SJSA1 (cell line): Measurements from ENCODE around the gene CSRNP2. TPM values are rescaled to one million over a fixed set of nuclear protein-coding genes. Genes with fewer than 3 reads are reported as not detected.
A peak's percentile ranks its signal among the peaks of the same experiment; 100 is the strongest.
"Not testable (repeated sequence)": the region's sequence is repeated elsewhere in the genome, so short reads cannot be mapped to it uniquely, and the experiment has no call there.

ENCODE experiments used
- DNase-seq, 2 experiments: peaks; one replicate each; pipeline ENCODE4 v3.0.0-alpha.2; 2015 to 2020; ENCODE audit warnings: low spot score in 2 of 2, low read depth in 1 of 2
- H3K27ac ChIP-seq: fragments of 250-450 bp; sonication (Bioruptor Pico); 2 replicates; pipeline ENCODE4 v1.5.1; 2020; ENCODE audit warnings: mild to moderate bottlenecking, moderate library complexity
- H3K27me3 ChIP-seq: fragments of 250-450 bp; sonication (Bioruptor Pico); replicated peaks from 2 replicates; pipeline ENCODE4 v1.5.1; 2020; ENCODE audit warnings: mild to moderate bottlenecking, moderate library complexity
- H3K36me3 ChIP-seq: fragments of 250-450 bp; sonication (Bioruptor Pico); 2 replicates; pipeline ENCODE4 v1.5.1; 2020; ENCODE audit warnings: mild to moderate bottlenecking
- H3K4me1 ChIP-seq: fragments of 250-450 bp; sonication (Bioruptor Pico); replicated peaks from 2 replicates; pipeline ENCODE4 v1.6.1; 2021; ENCODE audit warnings: mild to moderate bottlenecking
- H3K4me3 ChIP-seq: fragments of 250-450 bp; sonication (Bioruptor Pico); 2 replicates; pipeline ENCODE4 v1.5.1; 2020; ENCODE audit warnings: mild to moderate bottlenecking
- H3K9me3 ChIP-seq: fragments of 250-450 bp; sonication (Bioruptor Pico); replicated peaks from 2 replicates; pipeline ENCODE4 v1.5.1; 2020; ENCODE audit warnings: mild to moderate bottlenecking
- total RNA-seq: library from RNA; depleted of rRNA; stranded (reverse); fragments of >200 nt; shearing (Covaris generic); gene quantifications from 2 replicates; pipeline ENCODE4 v1.2.3, GENCODE V29; 2014

Gene CSRNP2
- total RNA-seq, 1 experiment from 2014 or later = 29.0 TPM

DNA sequence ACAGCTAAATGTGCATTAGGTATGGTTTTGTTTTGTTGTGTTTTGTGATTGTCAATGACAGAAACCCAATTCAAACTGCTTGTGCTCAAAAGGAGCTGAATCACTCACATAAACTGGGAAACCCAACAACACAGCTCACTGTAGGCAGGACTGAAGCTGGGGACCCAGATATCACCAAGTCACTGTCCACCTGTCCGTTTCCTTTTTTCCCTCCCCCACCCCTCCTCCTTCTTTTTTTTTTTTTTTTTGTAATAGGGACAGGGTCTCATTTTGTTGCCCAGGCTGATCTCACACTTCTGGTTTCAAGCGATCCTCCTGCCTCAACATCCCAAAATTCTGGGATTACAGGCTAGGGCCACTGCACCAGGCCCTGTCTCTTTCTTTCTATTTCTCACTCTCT, 50.3 kb downstream of the CSRNP2 start:
- no peak for DNase-seq
- Histone ChIP-seq H3K9me3 (no peaks in the 10 kb centered on the region), H3K4me1 (no peaks in the 10 kb centered on the region), H3K27me3 (no peaks in the 10 kb centered on the region), H3K27ac (no peak overlapping the region), H3K4me3 (no peak overlapping the region), H3K36me3 (no peaks in the 10 kb centered on the region)

GRCh38 chr12:51028813-51029150, 54.6 kb downstream of the CSRNP2 start:
- H3K9me3 ChIP-seq = no peaks in the 10 kb centered on the region

GRCh38 chr12:51028126-51028812, 55.1 kb downstream of the CSRNP2 start:
- peaks cover 14% of the 10 kb centered on the region for H3K4me1 ChIP-seq
- no peak for DNase-seq
- H3K27ac ChIP-seq = no peak overlapping the region
- no peaks in the 10 kb centered on the region for H3K9me3 ChIP-seq
- H3K36me3 ChIP-seq = peaks cover 4% of the 10 kb centered on the region; the same call in 1 of the 2 replicates
- H3K27me3 ChIP-seq = no peaks in the 10 kb centered on the region
- H3K4me3 ChIP-seq = no peak overlapping the region

More at GRCh38 chr12:51028813-51029150, 54.6 kb downstream of the CSRNP2 start:
- H3K36me3 ChIP-seq = peaks cover 4% of the 10 kb centered on the region; the same call in 1 of the 2 replicates
- no peaks in the 10 kb centered on the region for H3K27me3 ChIP-seq
- peaks cover 14% of the 10 kb centered on the region for H3K4me1 ChIP-seq
- DNase-seq = no peak
- no peak overlapping the region for H3K4me3 ChIP-seq
- no peak overlapping the region for H3K27ac ChIP-seq

DNA sequence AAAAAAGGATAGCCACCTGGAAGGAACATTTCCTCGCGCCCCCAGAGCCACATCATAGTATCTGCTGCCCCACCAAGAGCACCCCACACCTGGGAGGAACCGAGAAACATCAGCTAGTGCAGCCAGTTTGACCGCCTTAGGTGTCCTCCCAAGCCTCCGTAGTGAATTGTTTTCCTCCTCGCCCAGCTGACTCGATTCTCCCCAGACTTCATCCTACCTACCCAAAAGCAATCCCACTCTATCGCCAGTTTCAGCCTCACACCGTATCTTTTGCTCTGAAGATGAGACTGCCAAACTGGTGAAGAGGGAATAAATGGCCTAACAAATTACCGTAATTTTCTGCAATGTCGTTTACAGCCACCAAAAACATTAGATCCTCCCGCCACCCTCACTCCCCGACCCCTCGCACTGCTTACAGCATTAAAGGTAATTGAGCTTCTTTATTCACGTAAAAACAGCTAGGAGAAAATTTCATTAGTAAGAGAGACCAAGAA, 56.0 kb downstream of the CSRNP2 start:
- peaks cover 4% of the 10 kb centered on the region; the same call in 1 of the 2 replicates for H3K36me3 ChIP-seq
- peaks cover 14% of the 10 kb centered on the region for H3K4me1 ChIP-seq

DNA sequence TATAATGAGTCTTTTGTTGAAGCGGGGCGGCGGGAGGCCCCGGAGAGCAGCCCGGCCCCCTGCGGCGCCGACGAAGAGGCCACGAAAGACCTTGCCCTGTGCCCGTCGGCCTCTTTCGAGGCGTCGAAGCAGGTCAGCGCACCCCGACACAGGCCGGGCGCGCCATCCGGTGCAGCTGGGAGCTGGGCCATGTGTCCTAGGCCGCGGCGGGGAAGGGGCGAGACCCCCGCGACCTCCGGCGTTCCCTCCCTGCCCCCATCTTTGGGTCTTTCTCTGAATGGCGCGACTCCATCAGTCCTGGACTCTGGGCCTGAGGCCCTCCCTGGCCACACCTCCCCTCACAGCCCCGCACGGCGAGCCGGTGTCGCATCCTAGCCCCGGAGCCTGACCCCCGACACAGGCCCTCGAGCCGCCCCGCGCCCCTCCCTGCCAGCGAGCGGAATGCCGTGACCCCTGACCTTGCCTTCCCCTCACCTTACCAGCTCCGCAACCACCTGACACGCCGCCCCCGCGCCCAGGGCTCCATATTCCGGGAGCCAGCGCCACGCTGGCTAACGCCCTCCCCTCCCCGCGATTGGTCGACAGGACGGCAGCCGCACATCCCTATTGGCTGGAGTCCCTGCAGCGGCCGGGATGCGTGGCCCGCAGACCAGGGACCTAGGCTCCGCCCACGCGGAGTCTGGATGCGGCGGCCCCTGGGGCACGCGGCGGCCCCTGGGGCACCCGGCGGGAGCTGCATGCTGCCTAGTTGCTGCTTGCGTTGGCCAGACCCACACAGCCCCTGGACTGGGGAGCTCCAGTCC, 57.4 kb downstream of the CSRNP2 start, which contains the start of gene SLC11A2:
TSS of gene SLC11A2 (minus strand) at position 549 of the 803 bp plus-strand sequence. CDS start 15,656 bp downstream, outside the sequence.
- H3K27ac ChIP-seq = peak within 1 kb of the TSS; percentile 71
- DNase-seq = peak; percentile 88 to 93
- H3K4me1 ChIP-seq = peaks cover 14% of the 10 kb centered on the region
- peaks cover 4% of the 10 kb centered on the region; the same call in 1 of the 2 replicates for H3K36me3 ChIP-seq
- H3K4me3 ChIP-seq = peak within 1 kb of the TSS; percentile 72
- no peaks in the 10 kb centered on the region for H3K27me3 ChIP-seq
- no peaks in the 10 kb centered on the region for H3K9me3 ChIP-seq

More for the DNA sequence above, 56.0 kb downstream of the CSRNP2 start:
- DNase-seq = no peak
- H3K27ac ChIP-seq = no peak overlapping the region
- H3K27me3 ChIP-seq = no peaks in the 10 kb centered on the region
- no peaks in the 10 kb centered on the region for H3K9me3 ChIP-seq
- H3K4me3 ChIP-seq = no peak overlapping the region

DNA sequence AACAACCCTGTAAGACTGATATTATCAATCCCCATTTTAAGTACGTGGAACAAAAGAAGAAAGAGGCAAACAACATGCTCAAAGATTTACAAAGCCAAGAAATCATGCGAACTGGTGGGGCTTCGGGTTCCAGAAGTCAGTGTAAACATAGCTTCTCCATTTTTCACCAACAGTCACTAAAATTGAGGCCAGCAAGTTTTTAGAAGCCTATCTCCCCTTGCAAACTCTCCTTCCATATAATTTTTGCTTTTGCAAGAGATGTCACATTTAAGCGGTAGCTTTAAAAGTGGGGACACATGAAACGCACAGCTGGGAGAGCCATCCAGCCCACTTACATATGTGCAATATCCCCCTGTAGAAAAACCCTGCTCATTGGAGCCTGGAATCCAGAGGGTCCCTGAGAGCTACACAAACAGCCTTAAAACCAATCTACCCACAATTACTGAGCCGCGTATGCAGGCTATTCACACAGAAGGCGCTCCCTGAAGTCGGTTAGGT, 58.0 kb downstream of the CSRNP2 start:
- no peak for DNase-seq
- H3K27ac ChIP-seq = peak overlapping the region; percentile 71
- peak overlapping the region; percentile 72 for H3K4me3 ChIP-seq
- H3K9me3 ChIP-seq = no peaks in the 10 kb centered on the region
- H3K27me3 ChIP-seq = no peaks in the 10 kb centered on the region
- peaks cover 14% of the 10 kb centered on the region for H3K4me1 ChIP-seq
- H3K36me3 ChIP-seq = peaks cover 4% of the 10 kb centered on the region; the same call in 1 of the 2 replicates

DNA sequence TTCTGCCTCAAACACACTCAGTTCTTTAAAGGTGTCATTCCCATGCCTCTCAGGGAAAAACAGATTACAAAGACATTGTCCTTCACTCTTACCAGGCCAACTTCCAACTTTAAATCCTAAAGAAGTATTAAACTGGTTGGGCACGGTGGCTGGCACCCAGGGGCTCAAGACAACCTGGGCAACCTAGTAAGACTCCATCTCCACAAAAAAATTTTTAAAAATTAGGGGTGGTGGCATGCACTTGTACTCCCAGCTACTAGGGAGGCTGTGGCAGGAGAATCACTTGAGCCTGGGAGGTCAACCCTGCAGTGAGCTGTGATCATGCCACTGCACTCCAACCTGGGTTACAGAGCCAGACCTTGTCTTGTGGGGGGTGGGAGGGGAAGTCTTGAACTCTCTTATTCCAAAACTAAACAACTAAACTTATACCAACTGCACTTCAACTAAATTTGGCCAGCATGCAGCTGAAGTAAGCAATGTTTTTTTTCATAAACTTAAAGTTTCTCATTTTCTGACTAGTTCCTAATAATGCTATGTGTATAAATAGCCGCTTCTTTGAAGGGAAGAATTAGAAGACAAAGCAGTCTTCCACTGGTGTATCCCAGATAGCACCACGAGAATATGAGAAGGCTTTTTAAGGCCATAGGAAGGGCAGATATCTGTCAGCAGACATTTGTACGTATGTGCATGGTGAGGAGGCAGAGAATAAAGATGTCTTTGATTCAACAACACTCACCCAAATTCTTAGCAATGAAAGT, 59.6 kb downstream of the CSRNP2 start:
- Histone ChIP-seq H3K27ac (peak overlapping the region; percentile 71), H3K27me3 (no peaks in the 10 kb centered on the region), H3K36me3 (peaks cover 4% of the 10 kb centered on the region; the same call in 1 of the 2 replicates), H3K4me3 (peak overlapping the region; percentile 72), H3K9me3 (no peaks in the 10 kb centered on the region), H3K4me1 (peaks cover 14% of the 10 kb centered on the region)
- DNase-seq = no peak

DNA sequence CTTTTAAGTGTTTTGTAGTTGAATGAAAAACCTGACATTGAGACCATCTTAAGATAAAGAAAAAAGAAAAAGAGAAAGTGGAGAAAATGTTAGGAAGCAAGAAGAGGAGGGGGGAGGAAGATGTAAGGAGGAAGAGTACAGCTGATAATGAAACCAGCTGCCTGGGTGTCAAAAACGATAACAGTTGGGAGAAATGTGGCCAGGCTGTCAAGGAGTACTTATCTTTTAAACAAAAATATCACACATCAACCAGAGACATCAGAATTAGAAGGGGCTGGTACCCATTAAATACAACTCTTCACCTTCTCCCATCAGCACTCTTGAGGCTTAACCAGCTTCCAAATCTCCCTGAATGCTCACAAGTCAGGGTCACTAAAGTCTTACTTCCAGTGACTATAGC, 61.7 kb downstream of the CSRNP2 start:
- no peak overlapping the region for H3K27ac ChIP-seq
- H3K27me3 ChIP-seq = no peaks in the 10 kb centered on the region
- H3K36me3 ChIP-seq = peaks cover 4% of the 10 kb centered on the region; the same call in 1 of the 2 replicates
- peaks cover 14% of the 10 kb centered on the region for H3K4me1 ChIP-seq
- no peak for DNase-seq
- H3K9me3 ChIP-seq = no peaks in the 10 kb centered on the region
- no peak overlapping the region for H3K4me3 ChIP-seq

GRCh38 chr12:51020448-51021182, 62.8 kb downstream of the CSRNP2 start:
- peaks cover 10% of the 10 kb centered on the region for H3K4me1 ChIP-seq
- DNase-seq = no peak
- no peaks in the 10 kb centered on the region for H3K27me3 ChIP-seq
- no peak overlapping the region for H3K27ac ChIP-seq
- H3K36me3 ChIP-seq = no peaks in the 10 kb centered on the region; the same call in 1 of the 2 replicates
- H3K4me3 ChIP-seq = no peak overlapping the region
- H3K9me3 ChIP-seq = no peaks in the 10 kb centered on the region

DNA sequence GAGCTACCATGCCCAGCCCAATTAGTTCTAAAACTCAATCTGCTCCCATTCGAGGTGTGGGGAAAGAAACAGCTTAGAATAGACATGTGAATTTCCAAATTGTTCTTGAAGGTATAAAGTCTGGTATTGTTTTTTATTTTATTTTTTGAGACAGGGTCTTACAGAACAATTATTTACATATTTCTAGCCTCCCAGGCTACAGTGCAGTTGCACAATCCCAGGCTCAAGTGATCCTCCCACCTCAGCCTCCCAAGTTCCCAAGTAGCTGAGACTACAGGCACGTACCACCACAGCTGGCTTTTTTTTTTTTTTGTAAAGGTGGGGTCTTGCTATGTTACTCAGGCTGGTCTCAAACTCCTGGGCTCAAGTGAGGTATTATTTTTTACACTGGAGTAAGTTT, 63.5 kb downstream of the CSRNP2 start:
- peaks cover 4% of the 10 kb centered on the region for H3K4me1 ChIP-seq
- H3K36me3 ChIP-seq = no peaks in the 10 kb centered on the region
- H3K27ac ChIP-seq = no peak overlapping the region
- no peaks in the 10 kb centered on the region for H3K27me3 ChIP-seq
- no peak overlapping the region for H3K4me3 ChIP-seq
- H3K9me3 ChIP-seq = no peaks in the 10 kb centered on the region
- DNase-seq = no peak

DNA sequence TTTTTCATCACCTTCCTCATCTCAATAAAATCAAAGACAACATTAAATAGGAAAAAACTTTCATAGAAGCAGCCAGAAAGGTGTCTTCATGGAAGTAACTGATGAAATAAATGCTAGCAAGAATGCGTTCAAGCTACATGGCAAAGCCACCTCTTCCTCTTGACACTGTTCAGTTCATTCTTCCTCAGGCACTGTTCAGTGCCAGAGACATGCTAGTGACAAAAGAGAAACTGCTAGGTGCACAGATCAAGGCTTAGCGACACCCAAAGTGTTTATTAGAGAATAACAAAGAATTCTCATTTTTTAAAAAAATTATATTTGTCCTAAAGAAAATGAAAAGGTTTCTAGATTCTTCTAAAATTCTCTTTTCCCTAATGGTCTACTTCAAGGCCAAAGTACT, 64.4 kb downstream of the CSRNP2 start:
- Histone ChIP-seq H3K27me3 (no peaks in the 10 kb centered on the region), H3K27ac (no peak overlapping the region), H3K4me3 (no peak overlapping the region), H3K36me3 (no peaks in the 10 kb centered on the region), H3K9me3 (no peaks in the 10 kb centered on the region), H3K4me1 (peaks cover under 1% of the 10 kb centered on the region; the same call in 1 of the 2 replicates)
- DNase-seq = no peak

GRCh38 chr12:51017452-51017851, 65.9 kb downstream of the CSRNP2 start:
- Histone ChIP-seq H3K9me3 (no peaks in the 10 kb centered on the region), H3K4me3 (no peak overlapping the region), H3K4me1 (no peaks in the 10 kb centered on the region), H3K27ac (no peak overlapping the region), H3K27me3 (no peaks in the 10 kb centered on the region), H3K36me3 (no peaks in the 10 kb centered on the region)
- DNase-seq = no peak

DNA sequence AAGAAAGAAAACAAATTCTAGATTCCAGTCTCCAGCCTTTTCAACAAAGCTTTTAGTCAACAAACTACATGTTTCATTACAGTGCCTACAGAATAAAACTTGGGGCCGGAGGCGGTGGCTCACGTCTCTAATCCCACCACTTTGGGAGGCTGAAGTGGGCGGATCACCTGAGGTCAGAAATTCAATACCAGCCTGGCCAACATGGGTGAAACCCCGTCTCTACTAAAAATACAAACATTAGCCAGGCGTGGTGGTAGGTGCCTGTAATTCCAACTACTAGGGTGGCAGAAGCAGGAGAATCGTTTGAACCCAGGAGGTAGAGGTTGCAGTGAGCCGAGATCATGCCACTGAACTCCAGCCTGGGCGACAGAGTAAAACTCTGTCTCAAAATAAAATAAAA, 68.9 kb downstream of the CSRNP2 start:
- H3K4me3 ChIP-seq, H3K36me3 ChIP-seq, H3K27ac ChIP-seq, DNase-seq, H3K9me3 ChIP-seq, H3K4me1 ChIP-seq, H3K27me3 ChIP-seq: not testable (repeated sequence)
